PC-3 (cell line): ENCODE results near the gene NAA40.

ENCODE experiments used
- EZH2 ChIP-seq: fragments of 300-600 bp; sonication (generic); IDR thresholded peaks from one replicate; pipeline ENCODE4 v1.6.1; 2017; ENCODE audit warnings: antibody characterized with exemption, mild to moderate bottlenecking, low read length; ENCODE audit not compliant: unreplicated experiment
- EZH2phosphoT487 ChIP-seq: fragments of 300-600 bp; sonication (generic); IDR thresholded peaks from 2 replicates; pipeline ENCODE4 v1.6.1; 2018; ENCODE audit warnings: mild to moderate bottlenecking, antibody characterized with exemption, low read length, borderline replicate concordance
- TF ChIP-seq, protein P1 (sequence below): fragments of 300-600 bp; sonication (generic); conservative IDR thresholded peaks from 2 replicates; pipeline ENCODE4 v1.5.1; 2017; ENCODE audit warnings: antibody characterized with exemption, low read depth, mild to moderate bottlenecking, low read length

DNA sequence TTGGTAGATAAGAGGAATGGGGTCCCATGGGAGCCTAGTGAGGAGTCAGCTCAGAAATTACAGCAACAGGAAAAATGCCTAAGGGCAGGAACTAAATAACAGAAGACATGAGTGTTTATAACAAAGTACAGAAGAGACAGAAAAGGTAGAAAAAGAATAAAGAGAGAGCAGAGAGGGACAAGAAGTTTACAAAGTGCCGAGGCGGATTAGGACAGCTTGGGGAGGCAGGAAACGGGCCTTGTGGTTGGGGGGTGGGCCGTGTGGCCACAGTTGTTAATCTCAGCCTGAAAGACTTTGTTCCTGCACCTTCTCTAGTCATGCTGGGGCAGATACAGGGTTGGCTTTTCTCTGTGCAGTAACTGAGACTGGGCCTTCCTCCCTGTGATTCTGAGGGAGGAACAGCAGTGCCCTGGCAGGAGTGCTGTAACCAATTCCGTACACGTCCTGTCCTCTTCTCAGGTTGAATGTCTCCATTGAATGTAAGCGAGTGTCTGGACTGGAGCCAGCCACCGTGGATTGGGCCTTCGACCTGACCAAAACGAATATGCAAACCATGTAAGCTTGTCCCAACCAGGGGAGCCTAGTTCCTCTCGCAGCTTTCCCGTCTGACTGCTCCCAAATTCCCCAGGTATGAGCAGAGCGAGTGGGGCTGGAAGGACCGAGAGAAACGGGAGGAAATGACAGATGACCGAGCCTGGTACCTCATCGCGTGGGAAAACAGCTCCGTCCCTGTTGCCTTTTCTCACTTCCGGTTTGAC is 13.2 kb downstream of the NAA40 start:
- TF ChIP-seq, protein P1, sequence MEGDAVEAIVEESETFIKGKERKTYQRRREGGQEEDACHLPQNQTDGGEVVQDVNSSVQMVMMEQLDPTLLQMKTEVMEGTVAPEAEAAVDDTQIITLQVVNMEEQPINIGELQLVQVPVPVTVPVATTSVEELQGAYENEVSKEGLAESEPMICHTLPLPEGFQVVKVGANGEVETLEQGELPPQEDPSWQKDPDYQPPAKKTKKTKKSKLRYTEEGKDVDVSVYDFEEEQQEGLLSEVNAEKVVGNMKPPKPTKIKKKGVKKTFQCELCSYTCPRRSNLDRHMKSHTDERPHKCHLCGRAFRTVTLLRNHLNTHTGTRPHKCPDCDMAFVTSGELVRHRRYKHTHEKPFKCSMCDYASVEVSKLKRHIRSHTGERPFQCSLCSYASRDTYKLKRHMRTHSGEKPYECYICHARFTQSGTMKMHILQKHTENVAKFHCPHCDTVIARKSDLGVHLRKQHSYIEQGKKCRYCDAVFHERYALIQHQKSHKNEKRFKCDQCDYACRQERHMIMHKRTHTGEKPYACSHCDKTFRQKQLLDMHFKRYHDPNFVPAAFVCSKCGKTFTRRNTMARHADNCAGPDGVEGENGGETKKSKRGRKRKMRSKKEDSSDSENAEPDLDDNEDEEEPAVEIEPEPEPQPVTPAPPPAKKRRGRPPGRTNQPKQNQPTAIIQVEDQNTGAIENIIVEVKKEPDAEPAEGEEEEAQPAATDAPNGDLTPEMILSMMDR: no peak
- TF ChIP-seq EZH2 (no peak), EZH2phosphoT487 (no peak)
